Caco-2 (cell line): ENCODE results near the gene ALK. TPM values are rescaled to one million over a fixed set of nuclear protein-coding genes. Genes with fewer than 3 reads are reported as not detected.

Experiments used
- BruUV-seq: library from RNA; stranded (reverse); fragments of 400-500 nt; replicated peaks from 2 replicates; lab custom pipeline; 2021; lab: Mats Ljungman, UMichigan
- CTCF ChIA-PET: fragments of 300-600 bp; sonication (Branson Sonifier 250); formaldehyde crosslinking; loops from one replicate; lab custom pipeline; 2022; ENCODE audit warnings: antibody characterized with exemption; lab: Charles Lee
- POLR2A ChIA-PET: fragments of 300-600 bp; sonication (Branson Sonifier 250); formaldehyde crosslinking; loops from one replicate; lab custom pipeline; 2022; ENCODE audit warnings: antibody characterized with exemption; lab: Charles Lee
- DNase-seq, 2 experiments: peaks; one replicate each; pipeline versions ENCODE4 v3.0.0 to v3.0.0-alpha.2; 2020 to 2022
- H3K27me3 ChIP-seq: replicated peaks from 2 replicates; pipeline ENCODE4 v1.6.0; 2011; ENCODE audit warnings: low read length; ENCODE audit not compliant: control insufficient read depth, insufficient read depth
- H3K36me3 ChIP-seq: 2 replicates; pipeline ENCODE4 v1.5.1; 2011; ENCODE audit warnings: low read length; ENCODE audit not compliant: control insufficient read depth, insufficient read depth
- H3K4me1 ChIP-seq: fragments of 250-450 bp; sonication (Bioruptor Pico); 2 replicates; pipeline ENCODE4 v1.5.1; 2020; ENCODE audit warnings: mild to moderate bottlenecking
- H3K4me3 ChIP-seq: 2 replicates; pipeline ENCODE4 v1.5.1; 2011; ENCODE audit warnings: low read depth, mild to moderate bottlenecking, control low read depth, low read length
- H3K9me3 ChIP-seq: fragments of 250-450 bp; sonication (Bioruptor Pico); 2 replicates; pipeline ENCODE4 v1.5.1; 2020; ENCODE audit warnings: mild to moderate bottlenecking, moderate library complexity
- H3K27ac Mint-ChIP-seq: one replicate; pipeline ENCODE4 v1.8.0; 2022; ENCODE audit warnings: mixed read lengths; ENCODE audit not compliant: unreplicated experiment
- H3K27me3 Mint-ChIP-seq: one replicate; pipeline ENCODE4 v1.8.0; 2022; ENCODE audit warnings: mixed read lengths; ENCODE audit not compliant: insufficient read depth, unreplicated experiment
- H3K36me3 Mint-ChIP-seq: one replicate; pipeline ENCODE4 v1.8.0; 2022; ENCODE audit warnings: mild to moderate bottlenecking, mixed read lengths; ENCODE audit not compliant: insufficient read depth, unreplicated experiment
- H3K4me1 Mint-ChIP-seq: one replicate; pipeline ENCODE4 v1.8.0; 2022; ENCODE audit warnings: low read depth, mixed read lengths; ENCODE audit not compliant: unreplicated experiment
- H3K4me3 Mint-ChIP-seq: one replicate; pipeline ENCODE4 v1.8.0; 2022; ENCODE audit warnings: mild to moderate bottlenecking, moderate library complexity, mixed read lengths; ENCODE audit not compliant: unreplicated experiment
- H3K9me3 Mint-ChIP-seq: one replicate; pipeline ENCODE4 v1.8.0; 2022; ENCODE audit warnings: mixed read lengths; ENCODE audit not compliant: unreplicated experiment
- intact Hi-C: fragments of 100-400 bp; cut with micrococcal nuclease; formaldehyde crosslinking; loops from one replicate; pipeline ENCODE4 v1.10.0; 2022; ENCODE audit not compliant: unreplicated experiment
- total RNA-seq: library from RNA; stranded (reverse); gene quantifications from 2 replicates; pipeline ENCODE4 v1.2.3, GENCODE V29; 2022
- TF ChIP-seq, protein P1 (sequence below), 2 experiments: fragments of 200-600 bp in 1 of 2; IDR thresholded peaks; 1 replicate in 1 of 2; 2 replicates in 1 of 2; pipeline versions ENCODE4 v1.5.1 to v1.8.0; 2011 to 2022; ENCODE audit warnings: antibody characterized with exemption in 1 of 2, control low read depth in 1 of 2, inconsistent platforms in 1 of 2, low read depth in 1 of 2, low read length in 1 of 2, mild to moderate bottlenecking in 1 of 2, moderate library complexity in 1 of 2; ENCODE audit not compliant: insufficient read depth in 1 of 2, severe bottlenecking in 1 of 2, unreplicated experiment in 1 of 2

ALK gene
- total RNA-seq, 1 experiment from 2014 or later, result 0.11 TPM

- no peaks in the 10 kb centered on the region; the same call in 1 of the 2 replicates for H3K4me1 ChIP-seq
Observed at GRCh38 chr2:29249666-29250253, 671.6 kb downstream of the ALK start.

GRCh38 chr2:29247336-29247914 lies 674.0 kb downstream of the ALK start:
- no peak overlapping the region for H3K4me3 ChIP-seq
- Mint-ChIP-seq H3K9me3 (no peaks in the 10 kb centered on the region), H3K4me3 (no peak overlapping the region), H3K4me1 (no peaks in the 10 kb centered on the region), H3K27ac (no peak overlapping the region), H3K36me3 (no peaks in the 10 kb centered on the region), H3K27me3 (no peaks in the 10 kb centered on the region)
- TF ChIP-seq, protein P1, sequence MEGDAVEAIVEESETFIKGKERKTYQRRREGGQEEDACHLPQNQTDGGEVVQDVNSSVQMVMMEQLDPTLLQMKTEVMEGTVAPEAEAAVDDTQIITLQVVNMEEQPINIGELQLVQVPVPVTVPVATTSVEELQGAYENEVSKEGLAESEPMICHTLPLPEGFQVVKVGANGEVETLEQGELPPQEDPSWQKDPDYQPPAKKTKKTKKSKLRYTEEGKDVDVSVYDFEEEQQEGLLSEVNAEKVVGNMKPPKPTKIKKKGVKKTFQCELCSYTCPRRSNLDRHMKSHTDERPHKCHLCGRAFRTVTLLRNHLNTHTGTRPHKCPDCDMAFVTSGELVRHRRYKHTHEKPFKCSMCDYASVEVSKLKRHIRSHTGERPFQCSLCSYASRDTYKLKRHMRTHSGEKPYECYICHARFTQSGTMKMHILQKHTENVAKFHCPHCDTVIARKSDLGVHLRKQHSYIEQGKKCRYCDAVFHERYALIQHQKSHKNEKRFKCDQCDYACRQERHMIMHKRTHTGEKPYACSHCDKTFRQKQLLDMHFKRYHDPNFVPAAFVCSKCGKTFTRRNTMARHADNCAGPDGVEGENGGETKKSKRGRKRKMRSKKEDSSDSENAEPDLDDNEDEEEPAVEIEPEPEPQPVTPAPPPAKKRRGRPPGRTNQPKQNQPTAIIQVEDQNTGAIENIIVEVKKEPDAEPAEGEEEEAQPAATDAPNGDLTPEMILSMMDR (IDR thresholded peaks at IDR 0.05; ENCODE audit: insufficient read depth in 1 of 2, low read depth in 1 of 2, low read length in 1 of 2, severe bottlenecking in 1 of 2, unreplicated experiment in 1 of 2), result no peak
- BruUV-seq, result no TSS peak
- H3K36me3 ChIP-seq, result no peaks in the 10 kb centered on the region
- ChIA-PET CTCF (no interaction called here), POLR2A (no interaction called here)
- H3K27me3 ChIP-seq, result no peaks in the 10 kb centered on the region; the same call in 1 of the 2 replicates
- intact Hi-C loops, result no loop called here
- no peak for DNase-seq
- no peaks in the 10 kb centered on the region for H3K4me1 ChIP-seq
- no peaks in the 10 kb centered on the region for H3K9me3 ChIP-seq

More at GRCh38 chr2:29249666-29250253, 671.6 kb downstream of the ALK start:
- TF ChIP-seq, protein P1 (IDR thresholded peaks at IDR 0.05; ENCODE audit: insufficient read depth in 1 of 2, low read depth in 1 of 2, low read length in 1 of 2, severe bottlenecking in 1 of 2, unreplicated experiment in 1 of 2), result no peak
- Mint-ChIP-seq H3K9me3 (no peaks in the 10 kb centered on the region), H3K27ac (no peak overlapping the region), H3K36me3 (no peaks in the 10 kb centered on the region), H3K27me3 (peaks cover 5% of the 10 kb centered on the region), H3K4me1 (no peaks in the 10 kb centered on the region), H3K4me3 (no peak overlapping the region)
- no peaks in the 10 kb centered on the region for H3K36me3 ChIP-seq
- intact Hi-C loops, result no loop called here
- no peaks in the 10 kb centered on the region; the same call in 1 of the 2 replicates for H3K27me3 ChIP-seq
- no TSS peak for BruUV-seq
- ChIA-PET POLR2A (interaction anchor here (0.6 kb wide), 1 partner anchor 298 kb away, joined by 4 read pairs; no protein-coding TSS in a partner anchor), CTCF (no interaction called here)
- no peak overlapping the region for H3K4me3 ChIP-seq
- no peaks in the 10 kb centered on the region for H3K9me3 ChIP-seq
- no peak for DNase-seq

- TF ChIP-seq, protein P1 (IDR thresholded peaks at IDR 0.05; ENCODE audit: insufficient read depth in 1 of 2, low read depth in 1 of 2, low read length in 1 of 2, severe bottlenecking in 1 of 2, unreplicated experiment in 1 of 2), result no peak
- no peak overlapping the region for H3K4me3 ChIP-seq
- no peaks in the 10 kb centered on the region for H3K9me3 ChIP-seq
- Mint-ChIP-seq H3K4me1 (no peaks in the 10 kb centered on the region), H3K9me3 (no peaks in the 10 kb centered on the region), H3K27ac (no peak overlapping the region), H3K4me3 (no peak overlapping the region), H3K36me3 (no peaks in the 10 kb centered on the region), H3K27me3 (no peaks in the 10 kb centered on the region)
- DNase-seq, result no peak
- POLR2A ChIA-PET, result no interaction called here
- H3K4me1 ChIP-seq, result no peaks in the 10 kb centered on the region
- no peaks in the 10 kb centered on the region for H3K36me3 ChIP-seq
- intact Hi-C loops, result no loop called here
- no TSS peak for BruUV-seq
- CTCF ChIA-PET, result no interaction called here
- H3K27me3 ChIP-seq, result no peaks in the 10 kb centered on the region
Observed at GRCh38 chr2:29246383-29247300, 674.7 kb downstream of the ALK start.
